Activated naive CD4-positive, alpha-beta T cell treated with anti-CD3 and anti-CD28 coated beads for 36 hours (primary cell): ENCODE data around the gene ENTHD1. TPM values are rescaled to one million over a fixed set of nuclear protein-coding genes. Genes with fewer than 3 reads are reported as not detected.

Source experiments
- CTCF ChIA-PET: fragments of 350-600 bp; sonication (Branson Sonifier 250); formaldehyde crosslinking; loops from one replicate; lab custom pipeline; 2021; ENCODE audit warnings: antibody characterized with exemption; lab: Charles Lee
- DNase-seq: peaks from one replicate; pipeline ENCODE4 v3.0.0-alpha.2; 2020
- H3K27ac Mint-ChIP-seq: one replicate; pipeline ENCODE4 v1.8.0; 2021; ENCODE audit warnings: mild to moderate bottlenecking, mixed read lengths
- H3K27me3 Mint-ChIP-seq: one replicate; pipeline ENCODE4 v1.8.0; 2021; ENCODE audit warnings: low read depth, mixed read lengths
- H3K36me3 Mint-ChIP-seq: one replicate; pipeline ENCODE4 v1.8.0; 2021; ENCODE audit warnings: low read depth, mixed read lengths
- H3K4me1 Mint-ChIP-seq: one replicate; pipeline ENCODE4 v1.8.0; 2021; ENCODE audit warnings: low read depth, mixed read lengths
- H3K4me3 Mint-ChIP-seq: one replicate; pipeline ENCODE4 v1.8.0; 2021; ENCODE audit warnings: mild to moderate bottlenecking, moderate library complexity, mixed read lengths
- H3K9me3 Mint-ChIP-seq: one replicate; pipeline ENCODE4 v1.8.0; 2021; ENCODE audit warnings: mixed read lengths
- intact Hi-C: fragments of 100-400 bp; cut with micrococcal nuclease; formaldehyde crosslinking; loops from one replicate; pipeline ENCODE4 v1.15.1; 2023
- total RNA-seq, 2 experiments: library from RNA; stranded (reverse); gene quantifications; one replicate each; pipeline ENCODE4 v1.2.3, GENCODE V29; 2021

The ENTHD1 gene
- total RNA-seq, 2 experiments from 2014 or later, result 0.64 to 0.81 TPM

DNA sequence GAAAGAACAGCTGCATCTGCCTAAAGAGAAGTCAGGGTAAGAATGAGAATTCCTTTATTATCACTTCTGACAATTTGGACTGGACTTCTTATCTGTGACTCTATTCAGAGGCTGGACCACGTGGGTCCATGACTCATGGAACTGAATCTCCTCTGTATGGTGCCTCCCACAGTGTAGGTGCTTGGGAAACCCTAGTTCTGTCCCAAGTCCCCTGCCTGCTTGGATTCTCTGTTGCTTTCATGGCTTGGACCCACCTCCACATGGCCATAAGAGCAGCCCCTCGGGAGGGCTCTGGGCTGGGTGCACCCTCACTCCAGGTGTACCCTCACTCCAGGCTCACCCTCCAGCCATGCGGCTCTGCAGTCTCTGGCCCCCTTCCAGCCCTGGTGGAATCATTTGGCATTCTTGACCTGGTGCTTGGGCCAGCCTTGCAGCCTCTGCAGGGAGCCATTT, 169.6 kb downstream of the ENTHD1 start:
- no peak for DNase-seq
- H3K27ac Mint-ChIP-seq, result no peak overlapping the region
- intact Hi-C loops, result no loop called here
- CTCF ChIA-PET, result no interaction called here
- H3K36me3 Mint-ChIP-seq, result no peaks in the 10 kb centered on the region
- H3K4me3 Mint-ChIP-seq, result no peak overlapping the region
- no peaks in the 10 kb centered on the region for H3K27me3 Mint-ChIP-seq
- H3K4me1 Mint-ChIP-seq, result peaks cover 3% of the 10 kb centered on the region
- no peaks in the 10 kb centered on the region for H3K9me3 Mint-ChIP-seq

DNA sequence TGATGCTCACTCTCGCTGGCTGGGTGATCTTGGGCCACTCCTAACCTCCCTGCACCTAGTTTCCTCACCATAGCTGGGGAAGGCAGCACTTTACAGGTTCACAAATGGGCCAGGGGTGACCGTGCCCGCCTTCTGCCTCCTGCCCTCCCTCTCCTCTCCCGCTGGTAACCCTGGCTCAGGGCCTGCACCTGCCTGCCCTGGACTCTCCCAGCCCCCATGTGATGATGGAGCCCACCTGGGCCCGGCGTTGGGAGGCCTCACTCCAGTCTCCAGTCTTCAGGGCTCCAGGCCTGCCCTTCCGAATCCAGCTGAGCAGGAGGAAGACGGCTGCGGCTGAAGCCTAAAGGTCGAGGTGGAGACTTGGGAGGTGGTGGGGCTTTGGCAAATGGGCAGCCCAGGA, 170.1 kb downstream of the ENTHD1 start:
- Mint-ChIP-seq H3K9me3 (no peaks in the 10 kb centered on the region), H3K4me3 (no peak overlapping the region), H3K4me1 (peaks cover 3% of the 10 kb centered on the region), H3K27ac (no peak overlapping the region), H3K36me3 (no peaks in the 10 kb centered on the region), H3K27me3 (no peaks in the 10 kb centered on the region)
- no peak for DNase-seq
- CTCF ChIA-PET, result no interaction called here
- intact Hi-C loops, result no loop called here

DNA sequence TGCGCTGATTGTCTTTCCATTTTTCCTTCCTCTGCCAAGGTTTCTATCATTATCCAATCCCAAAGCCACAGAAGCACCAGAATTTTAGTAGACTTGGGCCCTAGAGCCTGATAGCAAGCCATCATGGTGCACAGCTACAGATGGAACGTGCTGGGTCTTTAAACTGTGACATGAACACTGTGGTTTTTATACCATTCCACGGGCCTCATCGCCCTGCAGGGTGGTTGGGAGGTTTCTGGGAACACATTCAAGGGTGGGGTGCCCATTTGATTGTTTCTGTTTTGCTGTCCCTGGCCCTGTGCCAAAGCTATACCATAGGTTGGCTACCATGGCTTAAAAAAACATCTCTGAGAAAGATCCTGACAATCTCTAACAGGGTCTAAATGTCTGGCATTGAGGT, 171.1 kb downstream of the ENTHD1 start:
- Mint-ChIP-seq H3K27ac (no peak overlapping the region), H3K36me3 (no peaks in the 10 kb centered on the region), H3K9me3 (no peaks in the 10 kb centered on the region), H3K4me1 (peaks cover 3% of the 10 kb centered on the region), H3K27me3 (no peaks in the 10 kb centered on the region), H3K4me3 (no peak overlapping the region)
- DNase-seq, result no peak
- CTCF ChIA-PET, result no interaction called here
- intact Hi-C loops, result no loop called here

DNA sequence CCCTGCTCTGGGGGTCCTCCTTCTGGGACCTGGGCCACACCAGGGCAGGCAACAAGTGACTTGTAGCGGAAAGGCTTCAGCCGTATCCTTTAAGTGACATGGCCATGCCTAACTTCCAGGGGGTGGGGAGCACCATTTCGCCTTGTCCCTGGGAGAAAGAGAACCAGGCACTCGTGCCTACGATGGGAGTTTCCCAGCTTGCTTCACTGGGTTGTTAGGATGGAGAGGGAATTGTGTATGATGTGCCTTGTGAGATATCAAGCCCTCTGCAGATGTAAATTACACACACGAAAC, 171.6 kb downstream of the ENTHD1 start:
- CTCF ChIA-PET, result no interaction called here
- H3K4me1 Mint-ChIP-seq, result peaks cover 3% of the 10 kb centered on the region
- intact Hi-C loops, result no loop called here

DNA sequence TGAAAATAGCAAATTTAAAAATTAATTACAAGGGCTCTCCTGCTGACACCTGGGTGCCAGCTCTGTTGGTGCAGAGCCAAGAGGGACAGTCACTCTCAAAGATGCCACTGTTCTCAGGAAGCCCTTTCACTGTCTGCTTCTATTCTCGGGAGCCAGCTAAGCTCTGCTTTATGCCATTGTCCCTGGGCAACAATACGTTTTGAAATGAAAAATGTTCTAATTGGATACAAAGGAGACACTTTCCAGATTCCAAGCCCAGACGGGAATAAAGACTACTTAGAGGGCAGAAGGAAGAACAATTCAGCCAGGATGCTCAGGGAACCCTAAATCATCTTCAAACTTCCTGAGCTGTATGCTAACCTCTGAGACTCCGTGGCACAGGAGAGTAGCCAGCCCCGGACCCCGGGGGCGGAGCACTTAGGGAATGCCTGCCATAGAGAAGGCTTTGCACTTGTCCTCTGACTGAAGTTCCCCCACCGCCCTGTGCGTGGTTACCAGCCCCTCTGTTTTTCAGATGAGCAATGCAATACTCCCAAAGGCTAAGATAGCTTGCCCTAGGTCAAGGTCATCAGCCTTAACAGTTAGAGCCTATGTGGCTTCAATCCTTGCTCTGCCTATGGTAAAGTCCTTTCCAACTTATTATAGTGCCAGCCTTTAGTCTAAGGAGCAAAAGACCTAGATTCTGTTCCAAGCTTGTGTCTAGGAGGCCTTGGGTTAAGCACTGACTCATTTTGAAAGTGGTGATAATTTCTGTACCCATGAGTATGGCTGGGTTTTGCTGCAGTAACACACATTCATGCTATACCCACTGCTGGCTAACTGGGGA, 172.1 kb downstream of the ENTHD1 start:
- DNase-seq, result no peak
- H3K36me3 Mint-ChIP-seq, result no peaks in the 10 kb centered on the region
- no peak overlapping the region for H3K4me3 Mint-ChIP-seq
- no peaks in the 10 kb centered on the region for H3K9me3 Mint-ChIP-seq
- H3K27me3 Mint-ChIP-seq, result no peaks in the 10 kb centered on the region
- peaks cover 3% of the 10 kb centered on the region for H3K4me1 Mint-ChIP-seq
- H3K27ac Mint-ChIP-seq, result no peak overlapping the region
- intact Hi-C loops, result no loop called here
- CTCF ChIA-PET, result no interaction called here

More for the DNA sequence above, 171.6 kb downstream of the ENTHD1 start:
- Mint-ChIP-seq H3K27ac (no peak overlapping the region), H3K9me3 (no peaks in the 10 kb centered on the region), H3K4me3 (no peak overlapping the region), H3K36me3 (no peaks in the 10 kb centered on the region), H3K27me3 (no peaks in the 10 kb centered on the region)
- DNase-seq, result no peak

DNA sequence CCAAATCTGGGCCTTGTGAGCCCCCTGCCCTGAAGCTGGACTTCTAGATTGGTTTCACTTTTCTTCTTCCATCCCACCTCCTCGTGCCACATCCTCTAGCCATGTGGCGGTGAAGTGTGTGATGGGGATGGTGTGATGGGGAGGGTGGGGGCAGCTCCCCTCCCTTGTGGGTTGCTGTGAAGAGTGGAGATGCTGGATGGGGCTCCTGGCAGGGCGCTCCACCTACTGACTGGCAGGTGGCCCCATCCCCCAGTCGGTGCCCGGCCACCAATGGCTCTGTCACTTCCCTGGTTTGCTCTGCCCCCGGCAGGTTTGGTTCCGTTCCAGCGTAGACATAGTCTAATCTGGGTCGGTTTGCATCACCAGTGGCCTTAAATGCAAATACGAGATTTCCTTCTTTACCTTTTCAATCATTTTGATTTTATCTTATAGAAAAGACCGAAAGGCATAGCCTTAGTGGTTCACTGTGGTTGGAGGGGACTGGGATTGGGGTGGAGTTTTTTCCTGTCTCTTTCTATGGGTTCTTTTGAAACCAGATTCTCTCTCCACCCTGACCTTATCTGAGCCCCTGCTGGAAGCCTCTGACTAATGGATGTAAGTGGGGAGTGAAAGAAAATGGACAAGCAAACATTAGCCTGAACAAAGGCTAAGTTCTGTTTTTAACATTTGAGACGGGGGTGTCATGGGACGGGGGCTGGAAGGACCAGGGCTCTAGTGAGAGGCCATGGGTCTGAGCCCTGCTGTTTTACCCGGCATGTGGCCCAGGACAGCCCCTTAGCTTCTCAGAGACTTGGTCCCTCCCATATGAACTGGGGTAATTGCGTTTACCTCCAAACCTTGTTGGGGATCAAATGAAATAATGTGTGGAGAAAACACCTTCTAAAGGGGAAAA, 173.8 kb downstream of the ENTHD1 start:
- Mint-ChIP-seq H3K4me3 (no peak overlapping the region), H3K27ac (no peak overlapping the region), H3K27me3 (no peaks in the 10 kb centered on the region), H3K9me3 (no peaks in the 10 kb centered on the region), H3K36me3 (no peaks in the 10 kb centered on the region), H3K4me1 (peaks cover 3% of the 10 kb centered on the region)
- DNase-seq, result peak; percentile 3
- CTCF ChIA-PET, result no interaction called here
- intact Hi-C loops, result no loop called here

DNA sequence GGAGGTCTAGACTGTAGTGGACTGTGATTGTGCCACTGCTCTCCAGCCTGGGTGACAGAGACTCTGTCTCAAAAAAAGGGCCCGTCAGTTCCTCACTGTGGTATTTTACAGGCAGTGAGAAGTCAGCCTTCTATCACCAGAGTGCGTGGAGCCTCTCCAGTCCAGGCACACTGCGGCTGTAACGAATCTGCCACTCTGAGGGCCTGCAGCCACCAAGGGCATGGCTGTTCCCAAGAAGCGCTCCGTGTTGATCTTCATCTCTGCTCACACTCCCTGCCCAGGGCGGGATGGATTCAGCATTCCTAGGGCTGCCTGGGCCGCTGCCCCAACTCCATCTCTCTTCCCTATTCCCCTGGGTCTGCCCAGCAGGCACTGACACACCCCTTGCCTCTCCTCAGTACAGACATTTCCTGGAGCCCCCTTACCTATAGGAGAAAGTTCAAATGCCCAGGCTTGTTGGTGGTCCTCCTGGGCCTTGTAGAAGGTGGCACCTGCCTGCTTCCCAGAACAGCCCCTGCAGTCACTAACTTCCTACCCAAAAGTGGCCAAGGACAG, 174.6 kb downstream of the ENTHD1 start:
- peaks cover 3% of the 10 kb centered on the region for H3K4me1 Mint-ChIP-seq
- intact Hi-C loops, result no loop called here
- no peaks in the 10 kb centered on the region for H3K27me3 Mint-ChIP-seq
- H3K4me3 Mint-ChIP-seq, result no peak overlapping the region
- no peak overlapping the region for H3K27ac Mint-ChIP-seq
- CTCF ChIA-PET, result no interaction called here
- DNase-seq, result no peak
- no peaks in the 10 kb centered on the region for H3K9me3 Mint-ChIP-seq
- no peaks in the 10 kb centered on the region for H3K36me3 Mint-ChIP-seq

DNA sequence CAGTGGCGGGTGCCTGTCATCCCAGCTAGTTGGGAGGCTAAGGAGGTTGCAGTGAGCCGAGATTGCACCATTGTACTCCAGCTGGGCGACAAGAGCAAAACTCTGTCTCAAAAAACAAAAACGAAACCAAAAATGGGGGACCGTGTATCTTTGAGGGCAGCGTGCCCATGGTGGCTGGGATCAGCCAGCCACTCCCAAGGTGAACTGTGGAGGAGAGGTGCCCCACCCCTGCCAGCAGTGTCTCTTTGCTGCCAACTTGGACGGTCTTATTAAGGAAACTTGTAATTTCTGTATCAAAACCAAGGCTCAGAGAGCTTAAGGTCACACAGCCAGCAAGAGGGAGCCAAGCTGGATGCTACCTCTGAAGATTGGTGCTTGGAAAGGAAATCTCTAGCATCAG, 175.4 kb downstream of the ENTHD1 start:
- Mint-ChIP-seq H3K4me3 (no peak overlapping the region), H3K27ac (no peak overlapping the region), H3K9me3 (no peaks in the 10 kb centered on the region), H3K36me3 (no peaks in the 10 kb centered on the region), H3K27me3 (no peaks in the 10 kb centered on the region), H3K4me1 (peaks cover 3% of the 10 kb centered on the region)
- intact Hi-C loops, result no loop called here
- no peak for DNase-seq
- CTCF ChIA-PET, result no interaction called here

DNA sequence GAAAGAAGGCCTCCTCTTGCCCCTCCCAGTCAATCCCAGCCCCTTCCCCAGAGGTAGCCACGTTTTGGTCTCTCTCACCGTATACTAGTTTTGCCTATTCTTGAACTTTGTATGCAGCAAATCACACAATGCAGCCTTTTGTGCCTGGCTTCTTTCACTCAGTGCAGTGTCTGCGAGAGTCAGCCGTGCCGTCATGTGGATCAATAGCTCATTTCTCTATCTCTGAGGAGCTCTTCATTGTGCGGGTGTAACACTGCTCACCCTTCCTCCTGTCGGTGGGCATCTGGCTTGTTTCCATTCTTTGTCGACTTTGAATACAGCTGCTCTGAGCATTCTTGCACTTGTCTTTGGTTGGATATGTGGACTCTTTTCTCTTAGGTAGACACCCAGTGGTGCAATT, 176.5 kb downstream of the ENTHD1 start:
- Mint-ChIP-seq H3K9me3 (no peaks in the 10 kb centered on the region), H3K27ac (no peak overlapping the region), H3K4me3 (no peak overlapping the region), H3K4me1 (no peaks in the 10 kb centered on the region), H3K27me3 (no peaks in the 10 kb centered on the region), H3K36me3 (no peaks in the 10 kb centered on the region)
- CTCF ChIA-PET, result no interaction called here
- no peak for DNase-seq
- intact Hi-C loops, result no loop called here

DNA sequence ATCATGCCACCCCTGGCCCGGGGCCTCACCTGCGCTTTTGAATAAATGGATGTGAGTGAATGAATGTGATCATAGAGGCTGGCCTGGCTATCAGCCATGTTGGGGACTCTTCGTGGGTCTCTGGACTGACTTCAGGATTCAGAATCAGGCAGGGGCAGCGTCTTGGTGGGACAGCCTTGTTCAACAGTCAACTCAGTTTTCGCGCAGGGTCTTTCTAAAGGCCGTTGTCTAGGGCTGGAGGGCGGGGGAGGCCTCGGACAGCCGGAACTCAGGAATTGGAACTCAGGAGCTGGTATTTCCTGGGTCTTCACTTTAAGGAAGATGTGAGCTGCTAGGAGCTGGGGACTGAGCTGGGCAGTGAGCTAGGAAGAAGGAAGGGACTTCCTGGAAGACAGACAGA, 177.0 kb downstream of the ENTHD1 start:
- H3K27ac Mint-ChIP-seq, result no peak overlapping the region
- intact Hi-C loops, result no loop called here
- no peaks in the 10 kb centered on the region for H3K27me3 Mint-ChIP-seq
- DNase-seq, result no peak
- no peaks in the 10 kb centered on the region for H3K4me1 Mint-ChIP-seq
- no peaks in the 10 kb centered on the region for H3K9me3 Mint-ChIP-seq
- H3K4me3 Mint-ChIP-seq, result no peak overlapping the region
- CTCF ChIA-PET, result no interaction called here
- no peaks in the 10 kb centered on the region for H3K36me3 Mint-ChIP-seq

DNA sequence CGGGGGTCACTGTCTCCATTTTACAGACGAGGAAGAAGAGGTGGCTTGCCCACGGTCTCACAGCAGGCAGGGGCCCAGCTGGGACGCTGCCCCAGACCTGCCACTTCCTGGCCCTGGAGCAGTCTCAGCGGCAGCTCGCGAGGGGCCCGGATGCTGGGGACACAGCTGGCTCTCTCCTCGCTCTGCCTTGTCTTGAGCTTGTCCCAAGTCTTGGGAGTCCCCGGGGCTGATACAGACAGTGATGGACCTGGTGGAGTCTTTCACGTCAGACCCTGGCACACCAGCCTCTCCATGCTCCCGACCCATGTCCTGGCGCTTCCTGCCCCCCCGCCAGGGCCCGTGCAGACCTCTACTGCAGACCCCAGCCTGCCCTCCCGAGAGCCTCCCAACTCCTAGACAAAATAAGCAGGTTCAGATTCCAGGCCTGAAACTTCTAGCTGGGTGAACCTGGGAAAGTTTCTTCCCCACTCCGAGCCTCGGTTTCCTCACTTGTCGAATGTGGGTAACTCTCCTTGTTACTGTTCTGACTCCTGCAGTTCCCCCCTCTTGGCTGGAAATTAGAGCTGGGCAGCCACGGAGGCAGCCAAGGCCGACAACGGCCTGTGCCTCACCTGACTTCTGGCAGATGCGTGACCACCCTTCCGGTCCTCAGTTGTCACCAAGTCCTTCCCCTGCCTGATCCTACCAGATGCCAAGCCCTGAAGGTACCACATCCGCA, 177.6 kb downstream of the ENTHD1 start:
- CTCF ChIA-PET, result no interaction called here
- intact Hi-C loops, result no loop called here
- H3K9me3 Mint-ChIP-seq, result no peaks in the 10 kb centered on the region

DNA sequence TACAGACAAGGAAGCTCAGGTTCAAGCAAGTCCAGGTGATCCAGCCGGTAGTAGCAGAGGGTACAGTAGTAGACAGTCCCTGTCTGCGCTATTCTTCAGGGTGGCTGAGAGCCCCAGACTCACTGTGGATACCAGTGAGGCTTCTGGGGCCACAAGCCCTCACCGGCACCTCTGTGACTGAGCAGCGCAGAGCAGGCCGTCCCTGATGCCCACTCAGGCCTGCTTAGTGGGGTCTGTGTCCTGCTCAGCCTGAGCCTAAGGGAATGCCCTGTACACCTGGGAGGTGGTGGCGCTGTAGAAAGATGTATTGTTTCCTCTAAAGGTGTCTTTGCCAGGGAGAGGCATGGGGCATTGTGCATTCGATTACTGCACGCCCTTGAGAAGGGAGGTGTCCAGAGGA, 179.2 kb downstream of the ENTHD1 start:
- Mint-ChIP-seq H3K36me3 (no peaks in the 10 kb centered on the region), H3K27me3 (no peaks in the 10 kb centered on the region), H3K4me3 (no peak overlapping the region), H3K27ac (no peak overlapping the region), H3K9me3 (no peaks in the 10 kb centered on the region), H3K4me1 (no peaks in the 10 kb centered on the region)
- DNase-seq, result no peak
- CTCF ChIA-PET, result no interaction called here
- intact Hi-C loops, result no loop called here

More for the DNA sequence above, 177.6 kb downstream of the ENTHD1 start:
- Mint-ChIP-seq H3K4me1 (no peaks in the 10 kb centered on the region), H3K27ac (no peak overlapping the region), H3K4me3 (no peak overlapping the region), H3K27me3 (no peaks in the 10 kb centered on the region), H3K36me3 (no peaks in the 10 kb centered on the region)
- DNase-seq, result no peak
